ENCODE results near the gene CASKIN2. TPM values are rescaled to one million over a fixed set of nuclear protein-coding genes. Genes with fewer than 3 reads are reported as not detected.
A peak's percentile ranks its signal among the peaks of the same experiment; 100 is the strongest.

CASKIN2 gene
- total RNA-seq, 1 donor from 2014 or later = 30.3 TPM

DNA sequence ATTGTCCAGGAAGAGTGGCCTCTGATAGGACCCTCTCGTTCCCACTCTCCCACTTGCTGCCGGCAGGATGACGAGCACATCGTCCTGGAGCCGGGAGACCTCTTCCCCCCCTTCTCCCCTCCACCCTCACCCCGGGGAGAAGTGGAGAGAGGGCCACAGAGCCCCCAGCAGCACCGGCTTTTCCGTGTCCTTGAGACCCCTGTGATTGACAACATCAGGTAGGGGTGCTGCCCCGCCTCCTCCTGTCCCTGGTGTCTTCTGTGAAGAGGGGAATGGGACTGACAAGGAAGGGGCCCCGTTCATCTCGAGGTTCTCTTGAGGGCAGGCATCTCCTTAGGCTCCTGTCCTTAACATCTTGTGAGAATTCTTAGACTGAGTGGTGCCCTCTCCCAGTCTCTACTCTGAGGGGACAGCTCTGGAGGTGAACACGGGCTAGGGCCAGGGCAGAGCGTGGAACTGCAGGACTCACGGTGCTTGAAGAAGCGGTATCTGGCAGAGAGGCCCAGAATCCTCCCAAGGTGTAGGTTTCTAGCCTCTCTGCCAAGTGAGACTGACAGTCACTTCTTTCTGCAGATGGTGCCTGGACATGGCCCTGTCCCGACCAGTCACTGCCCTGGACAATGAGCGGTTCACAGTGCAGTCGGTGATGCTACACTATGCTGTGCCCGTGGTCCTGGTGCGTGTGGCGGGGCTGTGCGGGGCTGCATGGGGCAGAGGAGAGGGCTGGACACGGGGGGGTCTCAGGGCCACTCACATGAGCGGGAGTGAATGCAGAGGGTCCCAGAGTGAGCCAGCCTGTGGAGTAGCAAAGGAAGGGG is 26.4 kb downstream of the CASKIN2 start:
- Mint-ChIP-seq H3K4me3 (ENCODE audit: unreplicated experiment) (no peak overlapping the region), H3K4me1 (ENCODE audit: low read depth) (no peaks in the 10 kb centered on the region), H3K9me3 (ENCODE audit: low read depth) (no peaks in the 10 kb centered on the region), H3K27me3 (ENCODE audit: low read depth) (no peaks in the 10 kb centered on the region), H3K36me3 (ENCODE audit: low read depth) (peaks cover 8% of the 10 kb centered on the region), H3K27ac (ENCODE audit: unreplicated experiment) (no peak overlapping the region)
- DNase-seq (ENCODE audit: low spot score) = no peak
- TF ChIP-seq, protein P1, sequence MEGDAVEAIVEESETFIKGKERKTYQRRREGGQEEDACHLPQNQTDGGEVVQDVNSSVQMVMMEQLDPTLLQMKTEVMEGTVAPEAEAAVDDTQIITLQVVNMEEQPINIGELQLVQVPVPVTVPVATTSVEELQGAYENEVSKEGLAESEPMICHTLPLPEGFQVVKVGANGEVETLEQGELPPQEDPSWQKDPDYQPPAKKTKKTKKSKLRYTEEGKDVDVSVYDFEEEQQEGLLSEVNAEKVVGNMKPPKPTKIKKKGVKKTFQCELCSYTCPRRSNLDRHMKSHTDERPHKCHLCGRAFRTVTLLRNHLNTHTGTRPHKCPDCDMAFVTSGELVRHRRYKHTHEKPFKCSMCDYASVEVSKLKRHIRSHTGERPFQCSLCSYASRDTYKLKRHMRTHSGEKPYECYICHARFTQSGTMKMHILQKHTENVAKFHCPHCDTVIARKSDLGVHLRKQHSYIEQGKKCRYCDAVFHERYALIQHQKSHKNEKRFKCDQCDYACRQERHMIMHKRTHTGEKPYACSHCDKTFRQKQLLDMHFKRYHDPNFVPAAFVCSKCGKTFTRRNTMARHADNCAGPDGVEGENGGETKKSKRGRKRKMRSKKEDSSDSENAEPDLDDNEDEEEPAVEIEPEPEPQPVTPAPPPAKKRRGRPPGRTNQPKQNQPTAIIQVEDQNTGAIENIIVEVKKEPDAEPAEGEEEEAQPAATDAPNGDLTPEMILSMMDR (IDR thresholded peaks at IDR 0.05) = no peak

DNA sequence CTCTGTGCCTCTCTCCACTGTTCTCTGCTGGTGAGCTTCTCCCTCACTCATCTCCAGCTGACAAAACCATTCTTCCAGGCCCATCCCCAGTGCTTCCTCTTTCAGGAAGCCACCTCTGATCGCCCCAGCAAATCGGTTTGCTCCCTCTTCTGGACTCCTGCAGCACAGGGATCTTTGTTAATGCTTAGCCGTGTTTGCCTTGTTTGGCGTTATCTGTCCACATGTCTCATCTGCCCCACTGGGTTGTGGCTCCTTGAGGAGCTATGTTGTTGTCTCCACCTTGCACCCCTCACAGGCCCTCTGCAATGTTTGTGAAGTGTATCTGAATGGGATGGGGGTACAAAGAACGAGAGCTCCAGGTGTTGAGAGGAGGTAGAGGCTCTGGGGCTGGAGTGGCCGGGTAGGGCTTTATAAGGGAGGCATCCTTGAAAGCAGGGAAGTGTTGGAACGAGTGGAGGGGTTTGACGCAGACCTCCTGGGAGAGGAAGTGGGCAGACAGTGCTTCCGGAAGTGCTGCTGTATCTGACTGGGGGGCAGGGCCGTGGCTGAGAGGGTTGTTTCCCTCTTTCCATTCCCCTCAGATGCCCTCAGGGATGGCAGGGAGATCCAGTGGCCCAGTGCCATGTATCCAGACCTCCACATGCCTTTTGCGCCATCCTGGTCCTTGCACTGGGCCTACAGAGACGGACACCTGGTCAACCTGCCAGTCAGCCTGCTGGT is 27.8 kb downstream of the CASKIN2 start:
- no peak overlapping the region for H3K4me3 Mint-ChIP-seq (ENCODE audit: unreplicated experiment)
- H3K27ac Mint-ChIP-seq (ENCODE audit: unreplicated experiment) = no peak overlapping the region
- DNase-seq (ENCODE audit: low spot score) = peak; percentile 48
- H3K36me3 Mint-ChIP-seq (ENCODE audit: low read depth) = peaks cover 7% of the 10 kb centered on the region
- H3K9me3 Mint-ChIP-seq (ENCODE audit: low read depth) = no peaks in the 10 kb centered on the region
- TF ChIP-seq, protein P1 (IDR thresholded peaks at IDR 0.05) = no peak
- H3K4me1 Mint-ChIP-seq (ENCODE audit: low read depth) = no peaks in the 10 kb centered on the region
- H3K27me3 Mint-ChIP-seq (ENCODE audit: low read depth) = no peaks in the 10 kb centered on the region

DNA sequence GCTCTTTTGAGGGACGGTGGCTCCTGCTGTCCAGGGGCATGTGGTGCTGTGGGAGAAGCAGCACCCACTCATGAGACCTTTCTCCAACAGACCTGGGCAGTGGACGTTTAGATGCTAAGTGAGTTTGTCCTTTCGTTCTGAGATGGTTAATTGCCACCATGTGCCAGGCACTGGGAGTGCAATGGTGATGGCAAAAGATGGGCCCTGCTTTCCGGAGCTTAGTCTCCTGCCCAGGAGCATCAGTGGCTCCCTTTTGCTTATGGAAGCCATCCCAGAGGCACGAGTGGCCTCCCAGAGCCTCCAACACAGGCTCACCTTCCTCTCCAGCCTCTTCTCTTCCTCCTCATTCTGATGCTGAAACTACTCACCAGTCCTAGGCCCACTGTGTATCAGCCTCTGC is 28.4 kb downstream of the CASKIN2 start:
- no peak overlapping the region for H3K4me3 Mint-ChIP-seq (ENCODE audit: unreplicated experiment)
- peaks cover 6% of the 10 kb centered on the region for H3K36me3 Mint-ChIP-seq (ENCODE audit: low read depth)
- no peak overlapping the region for H3K27ac Mint-ChIP-seq (ENCODE audit: unreplicated experiment)

DNA sequence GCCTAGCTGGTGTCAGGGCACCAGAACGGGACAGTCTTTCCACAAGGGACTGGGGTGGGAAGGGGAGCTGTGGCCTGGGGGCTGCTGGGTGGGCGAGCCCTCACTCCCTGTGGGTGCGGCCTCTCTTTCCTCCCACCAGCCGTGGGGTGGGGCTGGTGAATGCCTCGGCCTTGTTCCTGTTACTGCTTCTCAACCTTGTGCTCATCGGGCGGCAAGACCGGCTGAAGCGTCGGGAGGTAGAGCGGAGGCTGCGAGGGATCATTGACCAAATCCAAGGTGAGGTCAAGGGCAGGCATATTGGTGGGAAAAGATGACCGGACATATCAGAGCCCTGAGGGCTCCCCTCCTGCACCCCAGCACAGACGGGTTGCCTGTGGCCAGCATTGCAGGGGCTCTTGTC is 29.2 kb downstream of the CASKIN2 start:
- no peaks in the 10 kb centered on the region for H3K9me3 Mint-ChIP-seq (ENCODE audit: low read depth)
- no peak overlapping the region for H3K27ac Mint-ChIP-seq (ENCODE audit: unreplicated experiment)
- H3K4me3 Mint-ChIP-seq (ENCODE audit: unreplicated experiment) = no peak overlapping the region

More for the DNA sequence above, 28.4 kb downstream of the CASKIN2 start:
- Mint-ChIP-seq H3K9me3 (ENCODE audit: low read depth) (no peaks in the 10 kb centered on the region), H3K27me3 (ENCODE audit: low read depth) (no peaks in the 10 kb centered on the region), H3K4me1 (ENCODE audit: low read depth) (no peaks in the 10 kb centered on the region)
- TF ChIP-seq, protein P1 (IDR thresholded peaks at IDR 0.05) = no peak
- no peak for DNase-seq (ENCODE audit: low spot score)

DNA sequence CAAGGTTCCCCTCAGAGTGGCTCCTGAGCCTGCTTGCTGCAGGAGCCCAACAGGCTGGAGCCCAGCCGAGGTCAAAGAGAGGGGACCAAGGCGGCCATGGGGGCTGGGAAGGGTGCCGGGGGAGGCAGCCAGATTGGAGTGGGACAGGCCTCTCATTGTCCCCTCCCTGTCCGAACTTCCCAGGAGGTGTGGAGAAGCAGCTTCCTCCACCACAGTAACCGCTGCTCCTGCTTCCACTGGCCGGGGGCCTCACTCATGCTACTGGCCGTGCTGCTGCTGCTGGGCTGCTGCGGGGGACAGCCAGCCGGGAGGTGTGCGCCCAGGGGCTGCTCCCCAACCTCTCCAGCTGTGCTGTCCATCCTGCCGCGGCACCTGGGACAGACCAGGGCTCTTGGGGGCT is 29.6 kb downstream of the CASKIN2 start:
- TF ChIP-seq, protein P1 (IDR thresholded peaks at IDR 0.05) = no peak
- Mint-ChIP-seq H3K27ac (ENCODE audit: unreplicated experiment) (no peak overlapping the region), H3K9me3 (ENCODE audit: low read depth) (no peaks in the 10 kb centered on the region), H3K27me3 (ENCODE audit: low read depth) (no peaks in the 10 kb centered on the region), H3K4me3 (ENCODE audit: unreplicated experiment) (no peak overlapping the region), H3K4me1 (ENCODE audit: low read depth) (no peaks in the 10 kb centered on the region), H3K36me3 (ENCODE audit: low read depth) (peaks cover 6% of the 10 kb centered on the region)
- no peak for DNase-seq (ENCODE audit: low spot score)

More for the DNA sequence above, 29.2 kb downstream of the CASKIN2 start:
- TF ChIP-seq, protein P1 (IDR thresholded peaks at IDR 0.05) = no peak
- DNase-seq (ENCODE audit: low spot score) = no peak
- no peaks in the 10 kb centered on the region for H3K27me3 Mint-ChIP-seq (ENCODE audit: low read depth)
- peaks cover 6% of the 10 kb centered on the region for H3K36me3 Mint-ChIP-seq (ENCODE audit: low read depth)
- no peaks in the 10 kb centered on the region for H3K4me1 Mint-ChIP-seq (ENCODE audit: low read depth)

Data from chondrocyte (in vitro differentiated cells).